Osteocyte (in vitro differentiated cells): ENCODE data around the gene ADAMTS6. TPM values are rescaled to one million over a fixed set of nuclear protein-coding genes. Genes with fewer than 3 reads are reported as not detected.

Experiments used
- DNase-seq: peaks from one replicate; pipeline ENCODE4 v3.0.0; 2021; ENCODE audit warnings: mixed read lengths; ENCODE audit not compliant: unreplicated experiment; ENCODE audit errors: extremely low spot score
- H3K27ac Mint-ChIP-seq: one replicate; pipeline ENCODE4 v1.8.0; 2021; ENCODE audit warnings: mild to moderate bottlenecking, mixed read lengths; ENCODE audit not compliant: unreplicated experiment
- H3K27me3 Mint-ChIP-seq: one replicate; pipeline ENCODE4 v1.8.0; 2021; ENCODE audit warnings: mixed read lengths; ENCODE audit not compliant: unreplicated experiment
- H3K36me3 Mint-ChIP-seq: one replicate; pipeline ENCODE4 v1.8.0; 2021; ENCODE audit warnings: mixed read lengths; ENCODE audit not compliant: unreplicated experiment
- H3K4me1 Mint-ChIP-seq: one replicate; pipeline ENCODE4 v1.8.0; 2021; ENCODE audit warnings: mixed read lengths; ENCODE audit not compliant: unreplicated experiment
- H3K4me3 Mint-ChIP-seq: one replicate; pipeline ENCODE4 v1.8.0; 2021; ENCODE audit warnings: mild to moderate bottlenecking, moderate library complexity, mixed read lengths; ENCODE audit not compliant: unreplicated experiment
- H3K9me3 Mint-ChIP-seq: one replicate; pipeline ENCODE4 v1.8.0; 2021; ENCODE audit warnings: mixed read lengths; ENCODE audit not compliant: unreplicated experiment
- CTCF ChIP-seq: fragments of 200-600 bp; sonication (generic); IDR thresholded peaks from 2 replicates; pipeline ENCODE4 v1.5.0; 2021; ENCODE audit warnings: antibody characterized with exemption, mild to moderate bottlenecking, moderate library complexity
- total RNA-seq: library from RNA; stranded (reverse); gene quantifications from 2 replicates; pipeline ENCODE4 v1.2.1, GENCODE V29; 2021

ADAMTS6 gene
- total RNA-seq, 1 donor from 2014 or later = 4.7 TPM

- H3K4me3 Mint-ChIP-seq = no peak overlapping the region
- no peak for DNase-seq
- H3K27ac Mint-ChIP-seq = peak overlapping the region; percentile 86
- H3K9me3 Mint-ChIP-seq = peaks cover 5% of the 10 kb centered on the region
- TF ChIP-seq CTCF = no peak
- H3K36me3 Mint-ChIP-seq = no peaks in the 10 kb centered on the region
- no peaks in the 10 kb centered on the region for H3K27me3 Mint-ChIP-seq
- peaks cover 61% of the 10 kb centered on the region for H3K4me1 Mint-ChIP-seq
Measured at GRCh38 chr5:65204966-65205365, 276.8 kb downstream of the ADAMTS6 start.

- Mint-ChIP-seq H3K36me3 (no peaks in the 10 kb centered on the region), H3K27me3 (no peaks in the 10 kb centered on the region), H3K4me1 (peaks cover 64% of the 10 kb centered on the region), H3K4me3 (no peak overlapping the region), H3K9me3 (peaks cover 5% of the 10 kb centered on the region), H3K27ac (peak overlapping the region; percentile 11)
- no peak for TF ChIP-seq CTCF
- no peak for DNase-seq
Measured at GRCh38 chr5:65203746-65204145, 278.0 kb downstream of the ADAMTS6 start.

- no peak for DNase-seq
- Mint-ChIP-seq H3K36me3 (peaks cover 2% of the 10 kb centered on the region), H3K27ac (peak overlapping the region; percentile 78), H3K9me3 (no peaks in the 10 kb centered on the region), H3K4me1 (peaks cover 64% of the 10 kb centered on the region), H3K4me3 (peak overlapping the region; percentile 0), H3K27me3 (no peaks in the 10 kb centered on the region)
- no peak for TF ChIP-seq CTCF
Measured at GRCh38 chr5:65199993-65200675, 281.6 kb downstream of the ADAMTS6 start.

- Mint-ChIP-seq H3K36me3 (peaks cover 2% of the 10 kb centered on the region), H3K9me3 (no peaks in the 10 kb centered on the region), H3K4me1 (peaks cover 49% of the 10 kb centered on the region), H3K27ac (peak overlapping the region; percentile 78), H3K4me3 (no peak overlapping the region), H3K27me3 (no peaks in the 10 kb centered on the region)
- TF ChIP-seq CTCF = no peak
- DNase-seq = no peak
Measured at GRCh38 chr5:65198456-65199120, 283.1 kb downstream of the ADAMTS6 start.
